Stimulated activated CD4-positive, alpha-beta T cell treated with anti-CD3 and anti-CD28 coated beads, Interleukin-4, amount 100 ng/mL, for 4 hours (primary cell): Measurements from ENCODE around the gene AIP.

Source experiments
- DNase-seq, 2 experiments: peaks; one replicate each; pipeline ENCODE4 v3.0.0-alpha.2; 2020

The AIP gene

GRCh38 chr11:67538306-67538705 is 55.5 kb downstream of the AIP start:
- DNase-seq, result no peak

GRCh38 chr11:67538823-67539505 is 56.1 kb downstream of the AIP start:
- DNase-seq, result no peak

GRCh38 chr11:67539550-67539949 is 56.7 kb downstream of the AIP start:
- no peak for DNase-seq
